ENCODE data around the gene SAP30L. TPM values are rescaled to one million over a fixed set of nuclear protein-coding genes. Genes with fewer than 3 reads are reported as not detected.

The SAP30L gene
- total and polyA plus RNA-seq, 2 of the 13 experiments (the other 11 are each of a cell fraction or from before 2014, with no cell fraction given), result 27.9 to 37.2 TPM

- CTCF ChIA-PET (ENCODE audit: low intra/inter-chr PET ratio, low total read pairs), result no interaction called here
- no peak for FAIRE-seq
- no peak for DNase-seq (ENCODE audit: low spot score)
- H2AFZ ChIP-seq (ENCODE audit: low read length), result no peak overlapping the region
- no peak for ATAC-seq
- WGBS (ENCODE audit: low lambda C conversion rate), result 0% methylated on average over 1 of the region's 1 CpG
- no TSS peak for BruUV-seq (replicated peaks)
- H3K27me3 ChIP-seq (ENCODE audit: control insufficient read depth in 1 of 2, insufficient read depth in 2 of 2, low read length in 2 of 2), result no peaks in the 10 kb centered on the region; a peak in 1 of 5 replicates
- no peak overlapping the region for H3K9ac ChIP-seq (ENCODE audit: insufficient read depth, low read depth, low read length)
- H3K4me1 ChIP-seq (ENCODE audit: insufficient read depth, low read length), result peaks cover 54% of the 10 kb centered on the region
- H3K36me3 ChIP-seq (replicated peaks in 1 of 2; ENCODE audit: control insufficient read depth in 1 of 2, insufficient read depth in 2 of 2, low read length in 2 of 2), result no peaks in the 10 kb centered on the region
- no peak overlapping the region for H3K4me3 ChIP-seq (replicated peaks in 1 of 3; ENCODE audit: insufficient read depth in 1 of 3, low read depth in 2 of 3, low read length in 3 of 3)
- no peaks in the 10 kb centered on the region; the same call in 1 of the 2 replicates for H4K20me1 ChIP-seq (ENCODE audit: insufficient read depth, low read length)
- intact Hi-C loops (cut with micrococcal nuclease; ENCODE audit: unreplicated experiment) (no loop called here), in situ Hi-C loops (cut with HindIII; ENCODE audit: extremely low pct_ligation_motif_present, low pct_unique_long_range_greater_than_20kb) (no loop called here)
- H3K4me2 ChIP-seq (ENCODE audit: low read depth, low read length), result no peak overlapping the region
- POLR2A ChIA-PET, result no interaction called here
- TF ChIP-seq, protein P1, sequence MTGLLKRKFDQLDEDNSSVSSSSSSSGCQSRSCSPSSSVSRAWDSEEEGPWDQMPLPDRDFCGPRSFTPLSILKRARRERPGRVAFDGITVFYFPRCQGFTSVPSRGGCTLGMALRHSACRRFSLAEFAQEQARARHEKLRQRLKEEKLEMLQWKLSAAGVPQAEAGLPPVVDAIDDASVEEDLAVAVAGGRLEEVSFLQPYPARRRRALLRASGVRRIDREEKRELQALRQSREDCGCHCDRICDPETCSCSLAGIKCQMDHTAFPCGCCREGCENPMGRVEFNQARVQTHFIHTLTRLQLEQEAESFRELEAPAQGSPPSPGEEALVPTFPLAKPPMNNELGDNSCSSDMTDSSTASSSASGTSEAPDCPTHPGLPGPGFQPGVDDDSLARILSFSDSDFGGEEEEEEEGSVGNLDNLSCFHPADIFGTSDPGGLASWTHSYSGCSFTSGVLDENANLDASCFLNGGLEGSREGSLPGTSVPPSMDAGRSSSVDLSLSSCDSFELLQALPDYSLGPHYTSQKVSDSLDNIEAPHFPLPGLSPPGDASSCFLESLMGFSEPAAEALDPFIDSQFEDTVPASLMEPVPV (CRISPR knock-in tag; IDR thresholded peaks at IDR 0.05), result no peak
- TF ChIP-seq CEBPB (IDR thresholded peaks at IDR 0.05; ENCODE audit: borderline replicate concordance, low read depth, low read length), result no peak
- TF ChIP-seq ARNT2 (CRISPR knock-in tag; IDR thresholded peaks at IDR 0.05; ENCODE audit: low read depth), result no peak
- TF ChIP-seq, protein P2, sequence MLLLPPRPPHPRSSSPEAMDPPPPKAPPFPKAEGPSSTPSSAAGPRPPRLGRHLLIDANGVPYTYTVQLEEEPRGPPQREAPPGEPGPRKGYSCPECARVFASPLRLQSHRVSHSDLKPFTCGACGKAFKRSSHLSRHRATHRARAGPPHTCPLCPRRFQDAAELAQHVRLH (CRISPR knock-in tag; IDR thresholded peaks at IDR 0.05; ENCODE audit: borderline replicate concordance, low read depth), result no peak
- no peak for TF ChIP-seq ZNF441 (CRISPR knock-in tag; IDR thresholded peaks at IDR 0.05; ENCODE audit: borderline replicate concordance)
- no peak for TF ChIP-seq ONECUT2 (CRISPR knock-in tag; IDR thresholded peaks at IDR 0.05)
- no peak for TF ChIP-seq MLXIP (CRISPR knock-in tag; IDR thresholded peaks at IDR 0.05; ENCODE audit: borderline replicate concordance)
- no peak for TF ChIP-seq MAFK (conservative IDR thresholded peaks at IDR 0.05 in 1 of 2, IDR thresholded peaks at IDR 0.05 in 1 of 2; ENCODE audit: low read length in 2 of 2)
- TF ChIP-seq MYC (CRISPR knock-in tag; IDR thresholded peaks at IDR 0.05; ENCODE audit: borderline replicate concordance), result no peak
- TF ChIP-seq, protein P3, sequence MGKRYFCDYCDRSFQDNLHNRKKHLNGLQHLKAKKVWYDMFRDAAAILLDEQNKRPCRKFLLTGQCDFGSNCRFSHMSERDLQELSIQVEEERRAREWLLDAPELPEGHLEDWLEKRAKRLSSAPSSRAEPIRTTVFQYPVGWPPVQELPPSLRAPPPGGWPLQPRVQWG (CRISPR knock-in tag; IDR thresholded peaks at IDR 0.05; ENCODE audit: borderline replicate concordance, low read depth), result no peak
- no peak for TF ChIP-seq ZNF30 (CRISPR knock-in tag; IDR thresholded peaks at IDR 0.05)
- no peaks in the 10 kb centered on the region for H3K9me3 ChIP-seq (ENCODE audit: low read length)
- H3K27ac ChIP-seq (ENCODE audit: extremely low read length, insufficient read depth, low read length), result no peak overlapping the region
- no peaks in the 10 kb centered on the region for H3K79me2 ChIP-seq (ENCODE audit: insufficient read depth, low read length)
Measured at GRCh38 chr5:154464438-154464837, 18.6 kb downstream of the SAP30L start.
